B cell (primary cell): Measurements from ENCODE around the gene FBP1. TPM values are rescaled to one million over a fixed set of nuclear protein-coding genes. Genes with fewer than 3 reads are reported as not detected.

Source experiments
- ATAC-seq: fragments of 200-7000 bp; cut with Tn5 transposase; one replicate; pipeline ENCODE4 v1.10.0; 2021; ENCODE audit warnings: low read depth, mild to moderate bottlenecking, moderate number of reproducible peaks, moderate library complexity
- CTCF ChIA-PET: fragments of 350-600 bp; sonication (Branson Sonifier 250); formaldehyde crosslinking; loops from one replicate; lab custom pipeline; 2021; ENCODE audit warnings: antibody characterized with exemption, inconsistent platforms; lab: Charles Lee
- POLR2A ChIA-PET: fragments of 350-600 bp; sonication (Branson Sonifier 250); formaldehyde crosslinking; loops from one replicate; lab custom pipeline; 2021; ENCODE audit warnings: antibody characterized with exemption; lab: Charles Lee
- DNase-seq: peaks from one replicate; pipeline ENCODE4 v3.0.0; 2013
- H2AFZ ChIP-seq: 2 replicates; pipeline ENCODE4 v1.6.1; 2012; ENCODE audit warnings: mild to moderate bottlenecking, low read depth, low read length; ENCODE audit not compliant: insufficient read depth, poor library complexity, severe bottlenecking
- H3K27ac ChIP-seq, 2 donors: 1 replicate in 1 of 2; 2 replicates in 1 of 2; pipeline ENCODE4 v1.5.1; 2012 to 2013; ENCODE audit warnings: low read length in 2 of 2, mild to moderate bottlenecking in 2 of 2, moderate library complexity in 1 of 2
- H3K27me3 ChIP-seq, 4 experiments: fragments of 200-600 bp in 1 of 4; sonication (generic) in 1 of 4; replicated peaks in 1 of 4; 1 replicate in 2 of 4; 2 replicates in 2 of 4; pipeline versions ENCODE4 v1.6.1 to v1.7.0; 2013 to 2016; ENCODE audit warnings: low read length in 3 of 4, mild to moderate bottlenecking in 2 of 4, mixed read lengths in 1 of 4, moderate library complexity in 1 of 4; ENCODE audit not compliant: insufficient read depth in 4 of 4, control insufficient read depth in 3 of 4; ENCODE audit errors: control extremely low read depth in 1 of 4
- H3K36me3 ChIP-seq, 2 experiments: replicated peaks in 1 of 2; 1 replicate in 1 of 2; 2 replicates in 1 of 2; pipeline versions ENCODE4 v1.6.1 to v1.7.1; 2013; ENCODE audit warnings: low read length in 1 of 2; ENCODE audit not compliant: insufficient read depth in 2 of 2, control insufficient read depth in 1 of 2; ENCODE audit errors: control extremely low read depth in 1 of 2, extremely low read depth in 1 of 2
- H3K4me1 ChIP-seq, 2 donors: fragments of 200-600 bp in 1 of 2; sonication (generic) in 1 of 2; 1 replicate in 1 of 2; 2 replicates in 1 of 2; pipeline versions ENCODE4 v1.5.1 to v1.6.1; 2013 to 2017; ENCODE audit warnings: low read length in 2 of 2; ENCODE audit not compliant: control insufficient read depth in 2 of 2, insufficient read depth in 2 of 2
- H3K4me2 ChIP-seq: replicated peaks from 2 replicates; pipeline ENCODE3; 2012; ENCODE audit warnings: mild to moderate bottlenecking, low read depth, low read length; ENCODE audit not compliant: poor library complexity, severe bottlenecking
- H3K4me3 ChIP-seq, 5 experiments: fragments of 200-600 bp in 1 of 5; sonication (generic) in 1 of 5; 1 replicate in 3 of 5; 2 replicates in 2 of 5; pipeline versions ENCODE4 v1.5.1 to v1.7.0; 2011 to 2016; ENCODE audit warnings: low read length in 4 of 5, mild to moderate bottlenecking in 4 of 5, low read depth in 2 of 5, control low read depth in 1 of 5, moderate library complexity in 1 of 5; ENCODE audit not compliant: insufficient read depth in 1 of 5; ENCODE audit errors: control extremely low read depth in 1 of 5, extremely low read depth in 1 of 5
- H3K79me2 ChIP-seq: fragments of 200-600 bp; sonication (generic); one replicate; pipeline ENCODE4 v1.6.0; 2016; ENCODE audit warnings: low read length; ENCODE audit not compliant: control insufficient read depth, insufficient read depth
- H3K9ac ChIP-seq: fragments of 200-600 bp; sonication (generic); 2 replicates; pipeline ENCODE4 v1.6.1; 2017; ENCODE audit warnings: mild to moderate bottlenecking, low read length, moderate library complexity
- H3K9me3 ChIP-seq, 3 donors: one replicate each; pipeline versions ENCODE4 v1.6.1 to v1.7.1; 2013; ENCODE audit warnings: low read length in 2 of 3; ENCODE audit not compliant: control insufficient read depth in 2 of 3, insufficient read depth in 1 of 3; ENCODE audit errors: control extremely low read depth in 1 of 3
- H4K20me1 ChIP-seq: 2 replicates; pipeline ENCODE4 v1.6.0; 2012; ENCODE audit warnings: mild to moderate bottlenecking, low read length; ENCODE audit not compliant: insufficient read depth, control insufficient read depth, poor library complexity, severe bottlenecking
- H3K27ac Mint-ChIP-seq: one replicate; pipeline ENCODE4 v1.8.0; 2021; ENCODE audit warnings: mixed read lengths
- H3K27me3 Mint-ChIP-seq: one replicate; pipeline ENCODE4 v1.8.0; 2021; ENCODE audit warnings: mixed read lengths
- H3K4me1 Mint-ChIP-seq: one replicate; pipeline ENCODE4 v1.8.0; 2021; ENCODE audit warnings: mixed read lengths
- H3K4me3 Mint-ChIP-seq: one replicate; pipeline ENCODE4 v1.8.0; 2021; ENCODE audit warnings: mixed read lengths
- H3K9me3 Mint-ChIP-seq: one replicate; pipeline ENCODE4 v1.8.0; 2022; ENCODE audit warnings: mixed read lengths; ENCODE audit not compliant: insufficient read depth
- CTCF ChIP-seq: fragments of 200-600 bp; IDR thresholded peaks from one replicate; pipeline ENCODE4 v1.8.0; 2022; ENCODE audit warnings: antibody characterized with exemption, mild to moderate bottlenecking
- EZH2 ChIP-seq: IDR thresholded peaks from 2 replicates; pipeline ENCODE4 v1.6.1; 2012; ENCODE audit warnings: borderline replicate concordance, low read depth, mild to moderate bottlenecking, moderate library complexity, low read length; ENCODE audit not compliant: insufficient read depth, poor library complexity, severe bottlenecking
- WGBS: methylation state at CpG from one replicate; pipeline ENCODE4 v1.1.5; 2013; ENCODE audit warnings: missing lambda C conversion rate; ENCODE audit not compliant: insufficient coverage; 5-methylcytosine and 5-hydroxymethylcytosine counted together
- intact Hi-C: fragments of 100-400 bp; cut with micrococcal nuclease; formaldehyde crosslinking; loops from one replicate; pipeline ENCODE4 v1.10.0; 2022
- polyA plus RNA-seq: library from polyadenylated mRNA; depleted of rRNA; stranded (reverse); fragments of >200 nt; gene quantifications from 2 replicates; pipeline ENCODE4 v1.2.3, GENCODE V29; 2012
- total RNA-seq, 2 donors: library from RNA; stranded (reverse); fragments of 120-200 nt in 1 of 2; gene quantifications; 1 replicate in 1 of 2; 2 replicates in 1 of 2; pipeline versions ENCODE4 v1.2.3 to v1.2.4, GENCODE V29; 2013 to 2022

FBP1 gene
- total and polyA plus RNA-seq, 2 donors (not counting 1 experiment from before 2014, with no cell fraction given): 2.8 TPM

- ATAC-seq (no peak), DNase-seq (no peak)
- Histone ChIP-seq H3K36me3 (no peaks in the 10 kb centered on the region), H3K4me1 (no peaks in the 10 kb centered on the region), H3K9ac (no peak overlapping the region), H3K9me3 (no peaks in the 10 kb centered on the region), H3K79me2 (no peaks in the 10 kb centered on the region), H3K4me2 (no peak overlapping the region), H3K27me3 (peaks cover 0 to 4% (median under 1%) of the 10 kb centered on the region in 4 experiments), H3K4me3 (no peak overlapping the region), H4K20me1 (no peaks in the 10 kb centered on the region), H3K27ac (no peak overlapping the region), H2AFZ (no peak overlapping the region)
- WGBS: 0% methylated on average over 1 of the region's 1 CpG
- intact Hi-C loops: no loop called here
- no peak overlapping the region for H3K4me3 Mint-ChIP-seq
- no peaks in the 10 kb centered on the region for H3K4me1 Mint-ChIP-seq
- TF ChIP-seq CTCF: no peak
- ChIA-PET POLR2A (no interaction called here), CTCF (no interaction called here)
- H3K27me3 Mint-ChIP-seq: peaks cover 22% of the 10 kb centered on the region
- H3K27ac Mint-ChIP-seq: no peak overlapping the region
- no peaks in the 10 kb centered on the region for H3K9me3 Mint-ChIP-seq
Observed at GRCh38 chr9:94577036-94577435, 62.3 kb downstream of the FBP1 start.

GRCh38 chr9:94576131-94576530 lies 63.2 kb downstream of the FBP1 start:
- H3K4me2 ChIP-seq: no peak overlapping the region

More at GRCh38 chr9:94576131-94576530, 63.2 kb downstream of the FBP1 start:
- H2AFZ ChIP-seq: no peak overlapping the region
- H3K4me1 Mint-ChIP-seq: no peaks in the 10 kb centered on the region
- no peaks in the 10 kb centered on the region for H3K9me3 ChIP-seq
- no peaks in the 10 kb centered on the region for H3K9me3 Mint-ChIP-seq
- H3K79me2 ChIP-seq: no peaks in the 10 kb centered on the region
- ATAC-seq (no peak), DNase-seq (no peak)
- H3K4me3 ChIP-seq: no peak overlapping the region
- H3K4me1 ChIP-seq: no peaks in the 10 kb centered on the region
- no peak overlapping the region for H3K27ac ChIP-seq
- TF ChIP-seq CTCF (no peak), EZH2 (no peak)
- peaks cover 0 to 4% (median 1%) of the 10 kb centered on the region in 4 experiments for H3K27me3 ChIP-seq
- H3K27ac Mint-ChIP-seq: no peak overlapping the region
- POLR2A ChIA-PET: no interaction called here
- H3K4me3 Mint-ChIP-seq: no peak overlapping the region
- peaks cover 24% of the 10 kb centered on the region for H3K27me3 Mint-ChIP-seq
- no peak overlapping the region for H3K9ac ChIP-seq
- H4K20me1 ChIP-seq: no peaks in the 10 kb centered on the region
- intact Hi-C loops: no loop called here
- WGBS: 100% methylated on average over 1 of the region's 2 CpGs
- CTCF ChIA-PET: no interaction called here
- no peaks in the 10 kb centered on the region for H3K36me3 ChIP-seq
